Measurements from ENCODE around the gene GAS7. TPM values are rescaled to one million over a fixed set of nuclear protein-coding genes. Genes with fewer than 3 reads are reported as not detected.
A peak's percentile ranks its signal among the peaks of the same experiment; 100 is the strongest.

GAS7 gene
- total and polyA plus RNA-seq, 7 donors, result 6.5 to 67.6 (median 35.1) TPM

DNA sequence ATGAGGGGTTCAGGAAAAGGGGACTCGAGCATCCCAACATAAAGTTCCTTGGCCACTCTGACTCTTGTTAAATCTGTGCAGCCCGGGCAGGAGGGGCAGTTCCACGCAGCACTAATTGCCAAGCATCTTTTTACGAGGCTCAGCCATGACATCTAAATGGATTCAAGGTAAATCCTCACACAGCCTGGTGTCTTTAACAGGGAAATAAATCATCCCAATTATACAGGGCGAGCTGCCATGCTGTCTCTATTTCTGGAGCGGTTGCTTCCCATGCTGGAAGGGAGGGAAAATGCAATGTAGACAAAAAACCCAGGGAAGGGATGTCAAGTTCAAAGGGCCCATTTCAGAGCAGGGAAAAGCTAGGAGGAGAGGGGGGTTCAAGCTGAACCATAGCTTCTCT, 110.0 kb downstream of the GAS7 start:
- TF ChIP-seq EP300 (IDR thresholded peaks at IDR 0.05) (peak in 2 of 4 donors; percentile 35 to 40), POLR2A (IDR thresholded peaks at IDR 0.05) (no peak), POLR2AphosphoS5 (IDR thresholded peaks at IDR 0.05) (peak; percentile 69 to 89 (median 86))
- TF ChIP-seq, protein P1, sequence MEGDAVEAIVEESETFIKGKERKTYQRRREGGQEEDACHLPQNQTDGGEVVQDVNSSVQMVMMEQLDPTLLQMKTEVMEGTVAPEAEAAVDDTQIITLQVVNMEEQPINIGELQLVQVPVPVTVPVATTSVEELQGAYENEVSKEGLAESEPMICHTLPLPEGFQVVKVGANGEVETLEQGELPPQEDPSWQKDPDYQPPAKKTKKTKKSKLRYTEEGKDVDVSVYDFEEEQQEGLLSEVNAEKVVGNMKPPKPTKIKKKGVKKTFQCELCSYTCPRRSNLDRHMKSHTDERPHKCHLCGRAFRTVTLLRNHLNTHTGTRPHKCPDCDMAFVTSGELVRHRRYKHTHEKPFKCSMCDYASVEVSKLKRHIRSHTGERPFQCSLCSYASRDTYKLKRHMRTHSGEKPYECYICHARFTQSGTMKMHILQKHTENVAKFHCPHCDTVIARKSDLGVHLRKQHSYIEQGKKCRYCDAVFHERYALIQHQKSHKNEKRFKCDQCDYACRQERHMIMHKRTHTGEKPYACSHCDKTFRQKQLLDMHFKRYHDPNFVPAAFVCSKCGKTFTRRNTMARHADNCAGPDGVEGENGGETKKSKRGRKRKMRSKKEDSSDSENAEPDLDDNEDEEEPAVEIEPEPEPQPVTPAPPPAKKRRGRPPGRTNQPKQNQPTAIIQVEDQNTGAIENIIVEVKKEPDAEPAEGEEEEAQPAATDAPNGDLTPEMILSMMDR (IDR thresholded peaks at IDR 0.05), result no peak
- WGBS, 2 donors, result 60 to 77% methylated on average over 6 of the region's 6 CpGs

DNA sequence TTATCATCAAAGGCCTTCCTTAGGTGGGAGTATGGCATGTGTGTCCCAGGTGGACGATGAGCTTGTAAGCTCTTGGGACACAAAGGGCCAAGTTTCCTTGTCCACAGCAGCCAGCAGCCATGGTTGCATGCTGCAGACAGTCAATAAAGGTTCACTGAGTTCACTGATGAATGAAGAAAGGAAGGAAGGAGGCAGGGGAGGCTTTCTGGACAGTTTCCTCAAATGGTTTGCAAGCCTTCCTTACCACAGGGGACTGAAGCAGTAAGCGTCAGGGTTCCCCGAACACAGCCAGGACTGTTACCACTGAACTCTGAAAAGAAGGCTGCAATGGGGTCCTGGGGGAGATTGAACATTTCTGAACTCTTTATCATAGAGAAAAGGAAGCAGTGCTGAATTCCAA, 111.1 kb downstream of the GAS7 start:
- H3K4me3 ChIP-seq, result no peak overlapping the region
- peaks cover 2 to 59% (median 55%) of the 10 kb centered on the region in 4 donors for H3K4me1 ChIP-seq

More for the DNA sequence above, 110.0 kb downstream of the GAS7 start:
- intact Hi-C loops (cut with DNase I), result no loop called here
- peak; percentile 80 for DNase-seq
- peaks cover 2 to 59% (median 55%) of the 10 kb centered on the region in 4 donors for H3K4me1 ChIP-seq
- H3K27ac ChIP-seq, result peak overlapping the region; percentile 29 to 64 (median 55)
- peaks cover 0 to 7% (median 0%) of the 10 kb centered on the region in 4 donors for H3K9me3 ChIP-seq
- H3K36me3 ChIP-seq, result no peaks in the 10 kb centered on the region
- no peaks in the 10 kb centered on the region for H3K27me3 ChIP-seq
- no peak overlapping the region for H3K4me3 ChIP-seq

DNA sequence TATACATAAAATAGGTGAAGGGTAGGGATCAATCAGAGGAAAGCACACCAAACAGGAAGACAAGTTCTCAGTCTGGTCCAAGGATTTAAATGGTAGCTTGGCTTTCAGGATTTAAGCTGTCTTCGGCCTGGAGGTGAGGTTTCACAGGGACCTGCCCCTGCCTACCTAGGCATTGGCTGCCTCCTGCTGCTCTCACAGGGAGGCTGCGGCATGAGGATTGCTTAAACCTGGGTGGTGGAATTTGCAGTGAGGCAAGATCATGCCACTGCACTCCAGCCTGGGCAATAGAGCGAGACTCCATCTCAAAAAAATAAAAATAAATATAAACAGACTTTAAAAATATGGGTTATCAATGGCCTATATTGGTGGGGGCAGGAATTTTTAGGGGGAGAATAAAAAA, 114.5 kb downstream of the GAS7 start:
- Histone ChIP-seq H3K27me3 (no peaks in the 10 kb centered on the region), H3K27ac (no peak overlapping the region), H3K4me1 (peaks cover 2 to 33% (median 31%) of the 10 kb centered on the region in 4 donors), H3K9me3 (no peaks in the 10 kb centered on the region), H3K36me3 (no peaks in the 10 kb centered on the region), H3K4me3 (no peak overlapping the region)
- WGBS, 2 donors, result 98 to 99% methylated on average over 3 of the region's 3 CpGs
- intact Hi-C loops (cut with DNase I), result no loop called here
- peak; percentile 18 for DNase-seq
- TF ChIP-seq POLR2A (IDR thresholded peaks at IDR 0.05) (no peak), POLR2AphosphoS5 (IDR thresholded peaks at IDR 0.05) (no peak), EP300 (IDR thresholded peaks at IDR 0.05) (no peak)
- TF ChIP-seq, protein P1 (IDR thresholded peaks at IDR 0.05), result no peak

More for the DNA sequence above, 111.1 kb downstream of the GAS7 start:
- Histone ChIP-seq H3K27me3 (no peaks in the 10 kb centered on the region), H3K9me3 (peaks cover 0 to 1% (median 0%) of the 10 kb centered on the region in 4 donors), H3K36me3 (no peaks in the 10 kb centered on the region), H3K27ac (peak overlapping the region in 1 of 4 donors; percentile 15)
- peak; percentile 62 for DNase-seq
- TF ChIP-seq EP300 (IDR thresholded peaks at IDR 0.05) (no peak), POLR2A (IDR thresholded peaks at IDR 0.05) (no peak), POLR2AphosphoS5 (IDR thresholded peaks at IDR 0.05) (no peak)
- intact Hi-C loops (cut with DNase I), result no loop called here
- WGBS, 2 donors, result 51 to 86% methylated on average over 3 of the region's 3 CpGs

DNA sequence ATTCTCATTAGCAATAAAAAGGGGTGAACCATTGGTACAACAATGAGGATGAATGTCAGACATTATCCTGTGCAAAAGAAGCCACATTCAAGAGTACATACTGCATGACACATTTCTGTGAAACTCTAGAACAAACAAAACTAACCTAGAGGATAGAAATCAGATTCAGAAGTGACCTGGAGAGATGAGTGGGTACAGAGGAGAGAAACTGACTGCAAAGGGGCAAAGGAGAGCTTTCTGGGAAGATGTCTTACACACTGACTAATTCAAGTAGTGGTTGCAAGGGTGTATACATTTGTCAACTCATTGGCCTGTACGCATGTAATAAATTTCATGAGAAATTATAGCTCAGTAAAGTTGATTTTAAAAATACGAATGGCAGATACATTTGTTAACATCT, 115.6 kb downstream of the GAS7 start:
- no peak for DNase-seq
- H3K27me3 ChIP-seq, result no peaks in the 10 kb centered on the region
- no peak overlapping the region for H3K27ac ChIP-seq
- TF ChIP-seq EP300 (IDR thresholded peaks at IDR 0.05) (no peak), POLR2AphosphoS5 (IDR thresholded peaks at IDR 0.05) (no peak), POLR2A (IDR thresholded peaks at IDR 0.05) (no peak)
- TF ChIP-seq, protein P1 (IDR thresholded peaks at IDR 0.05), result no peak
- no peaks in the 10 kb centered on the region for H3K36me3 ChIP-seq
- no peaks in the 10 kb centered on the region for H3K9me3 ChIP-seq
- WGBS, 2 donors, result 89 to 95% methylated on average over 2 of the region's 2 CpGs
- H3K4me3 ChIP-seq, result no peak overlapping the region
- H3K4me1 ChIP-seq, result peaks cover 0 to 23% (median 21%) of the 10 kb centered on the region in 4 donors
- intact Hi-C loops (cut with DNase I), result no loop called here

DNA sequence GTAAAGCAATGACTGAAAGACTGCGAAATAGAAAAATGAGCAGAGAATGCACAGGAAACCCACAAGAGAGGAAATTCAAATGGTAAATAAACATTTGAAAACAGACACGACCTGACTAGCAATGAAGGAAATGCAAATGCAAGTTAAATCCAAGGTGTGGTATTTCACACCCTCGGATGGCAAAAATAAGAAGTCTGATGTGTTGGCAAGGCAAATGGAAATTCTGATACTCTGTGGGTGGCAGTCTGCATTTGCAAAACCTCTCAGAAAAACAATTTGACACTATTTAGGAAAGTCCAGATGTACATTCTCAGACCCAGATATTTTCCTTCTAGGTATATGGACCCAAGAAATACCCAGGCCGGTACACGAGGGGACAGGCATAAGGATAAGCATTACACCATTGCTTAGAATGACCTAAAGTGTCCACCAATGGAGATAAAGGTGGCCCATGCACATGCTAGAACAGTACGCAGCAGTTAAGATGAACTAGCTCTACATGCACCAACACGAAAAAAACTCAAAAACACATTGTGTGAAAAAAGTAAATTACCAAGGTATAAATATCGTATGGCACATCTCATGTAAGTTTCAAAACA, 116.7 kb downstream of the GAS7 start:
- intact Hi-C loops (cut with DNase I), result no loop called here

More for the DNA sequence above, 116.7 kb downstream of the GAS7 start:
- Histone ChIP-seq H3K4me3 (no peak overlapping the region), H3K4me1 (peaks cover 0 to 11% (median 10%) of the 10 kb centered on the region in 4 donors), H3K27ac (no peak overlapping the region), H3K36me3 (no peaks in the 10 kb centered on the region), H3K27me3 (no peaks in the 10 kb centered on the region), H3K9me3 (no peaks in the 10 kb centered on the region)
- WGBS, 2 donors, result 68 to 77% methylated on average over 8 of the region's 8 CpGs
- no peak for TF ChIP-seq POLR2AphosphoS5 (IDR thresholded peaks at IDR 0.05)
- TF ChIP-seq, protein P1 (IDR thresholded peaks at IDR 0.05), result no peak
- no peak for TF ChIP-seq POLR2A (IDR thresholded peaks at IDR 0.05)
- no peak for TF ChIP-seq EP300 (IDR thresholded peaks at IDR 0.05)
- DNase-seq, result peak; percentile 6
